GM21723 (cell line): ENCODE measurements around the gene DCUN1D2.
"Not testable (repeated sequence)": the region's sequence is repeated elsewhere in the genome, so short reads cannot be mapped to it uniquely, and the experiment has no call there.

Experiments used
- ATAC-seq: cut with Tn5 transposase; IDR thresholded peaks from one replicate; pipeline ENCODE4 v1.9.1; 2021; ENCODE audit warnings: mild to moderate bottlenecking, moderate library complexity; ENCODE audit not compliant: unreplicated experiment

Gene DCUN1D2

DNA sequence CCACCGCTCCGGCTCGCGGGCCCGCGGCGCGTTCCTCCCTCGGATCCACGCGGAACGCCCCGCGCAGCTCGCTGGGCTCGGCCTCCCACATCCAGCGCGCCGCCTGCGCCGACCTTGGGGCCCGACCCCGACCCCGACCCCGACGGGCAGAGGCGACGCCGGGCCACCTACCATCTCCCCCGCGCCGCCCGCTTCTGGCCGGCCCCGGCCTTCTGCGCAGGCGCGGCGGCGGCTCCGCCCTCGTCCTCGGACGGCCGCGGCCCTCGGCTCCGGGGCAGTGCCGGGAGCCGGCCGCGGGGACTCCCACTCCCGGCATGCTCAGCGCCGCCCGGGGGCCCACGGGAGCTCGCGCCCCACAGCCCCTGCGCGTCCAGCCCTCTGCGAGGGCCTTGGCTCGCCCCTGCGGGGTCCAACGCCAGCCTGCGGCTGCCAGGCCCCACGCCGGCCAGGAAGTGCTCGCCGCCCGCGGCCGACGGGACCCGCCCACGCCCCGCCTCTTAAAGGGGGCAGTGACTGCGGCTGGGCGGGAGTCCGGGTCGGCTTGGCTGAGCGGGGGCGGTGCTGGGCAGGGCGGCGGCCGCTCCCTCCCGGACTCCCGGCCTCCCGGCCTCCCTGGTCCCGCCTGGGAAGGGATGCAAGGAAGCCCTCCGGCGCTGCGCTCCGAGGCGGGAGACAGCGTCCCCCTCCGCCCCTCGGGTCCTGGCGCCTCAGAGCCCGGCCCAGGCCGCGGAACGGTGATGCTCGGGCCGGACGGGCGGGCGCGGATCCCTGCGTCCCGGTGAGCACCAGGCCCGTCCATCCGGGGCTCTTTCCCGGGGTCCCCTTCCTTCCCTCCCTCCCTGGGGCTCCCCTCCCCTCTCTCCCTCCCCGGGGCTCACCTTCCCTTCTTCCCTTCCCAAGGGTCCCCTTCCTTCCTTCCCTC, at the start of gene DCUN1D2:
DCUN1D2 (minus strand) TSS at position 216 of the 922 bp plus-strand sequence; CDS start at position 174, 42 bp downstream.
- peak; percentile 75 for ATAC-seq

DNA sequence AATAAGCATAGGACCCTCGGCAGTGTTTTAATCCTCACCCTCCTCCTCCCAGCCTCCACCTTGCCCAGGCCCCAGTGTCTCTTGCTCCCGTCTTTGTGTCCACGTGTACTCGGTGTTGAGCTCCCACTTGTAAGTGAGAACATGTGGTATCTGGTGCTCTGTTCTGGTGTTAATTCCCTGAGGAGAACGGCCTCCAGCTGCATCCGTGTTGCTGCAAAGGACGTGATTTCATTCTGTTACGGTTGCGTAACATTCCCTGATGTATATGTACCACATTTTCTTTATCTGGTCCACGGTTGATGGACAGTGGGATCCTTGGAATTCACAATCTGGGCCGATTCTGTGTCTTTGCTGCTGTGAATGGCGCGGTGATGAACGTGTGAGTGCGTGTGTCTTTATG, 49.3 kb upstream of the DCUN1D2 start:
- no peak for ATAC-seq

DNA sequence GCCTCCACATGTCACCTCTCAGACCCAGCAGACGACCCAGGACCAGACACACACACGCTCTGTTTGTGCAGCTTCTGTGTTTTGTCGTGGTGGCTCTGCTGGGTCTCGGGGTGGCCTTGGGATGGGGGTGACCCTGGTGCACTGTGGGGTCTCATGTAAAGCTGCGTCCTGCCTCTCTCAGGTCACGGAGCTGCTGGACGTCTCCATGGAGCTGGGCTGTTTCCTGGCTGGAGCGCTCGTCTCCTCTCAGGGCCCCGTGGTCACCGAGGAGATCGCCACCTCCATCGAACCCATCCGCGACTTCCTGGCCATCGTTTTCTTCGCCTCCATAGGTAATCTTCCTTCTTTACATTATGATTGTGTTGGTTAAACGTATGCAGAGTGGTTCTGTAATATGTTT, 48.7 kb upstream of the DCUN1D2 start:
- ATAC-seq: no peak

DNA sequence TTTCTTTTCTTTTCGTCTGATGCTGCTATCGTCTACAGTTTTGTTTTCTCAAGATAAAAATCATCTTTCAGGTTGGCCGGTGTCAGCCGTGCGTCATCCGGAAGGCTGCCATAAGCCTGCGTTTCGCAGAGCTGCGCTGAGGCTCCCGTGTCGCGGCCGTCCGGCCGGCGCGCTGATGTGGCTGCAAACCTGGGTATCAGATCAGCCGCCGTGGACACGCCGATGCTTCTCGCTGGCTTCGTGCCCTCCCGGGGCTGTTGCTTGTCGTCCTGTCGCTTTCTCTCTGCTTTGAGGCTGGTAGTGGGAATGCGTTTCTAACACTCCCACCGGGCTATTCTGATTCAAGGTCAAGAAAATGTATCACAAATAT, 48.2 kb upstream of the DCUN1D2 start:
- ATAC-seq: no peak

DNA sequence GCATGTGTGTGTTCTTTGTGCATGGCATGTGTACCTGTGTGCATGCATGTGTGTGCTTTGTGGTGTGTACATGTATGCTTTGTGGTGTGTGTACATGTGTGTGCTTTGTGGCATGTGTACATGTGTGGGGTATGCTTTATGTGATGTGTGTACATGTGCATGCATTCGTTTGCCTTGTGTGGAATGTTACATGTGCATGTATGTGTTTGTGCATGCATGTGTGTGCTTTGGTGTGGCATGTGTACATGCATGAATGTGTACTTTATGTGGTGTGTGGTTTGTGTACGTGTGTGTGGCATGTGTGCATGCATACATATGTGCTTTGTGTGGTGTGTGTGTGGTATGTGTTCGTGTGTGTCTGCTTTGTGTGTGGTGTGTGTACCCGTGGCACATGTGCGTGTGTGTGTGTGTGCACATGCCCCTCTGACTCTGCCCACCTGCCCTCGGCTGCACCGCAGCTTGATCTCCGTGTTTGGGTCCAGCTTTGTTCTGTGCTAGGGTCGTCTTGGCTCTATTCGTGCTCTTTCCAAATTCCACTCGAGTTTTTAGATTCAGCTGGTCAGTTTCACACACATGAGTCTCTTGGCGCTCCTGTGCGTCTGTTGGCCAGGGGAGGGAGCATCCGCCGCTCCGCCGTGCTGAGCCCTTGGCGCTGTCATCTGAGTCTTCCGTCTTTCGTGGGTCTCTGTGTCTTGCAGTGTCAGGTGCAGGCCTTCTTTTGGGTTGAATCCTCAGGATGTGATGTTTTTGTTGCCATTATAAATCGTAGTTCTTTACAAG, 47.6 kb upstream of the DCUN1D2 start:
- ATAC-seq: no peak

DNA sequence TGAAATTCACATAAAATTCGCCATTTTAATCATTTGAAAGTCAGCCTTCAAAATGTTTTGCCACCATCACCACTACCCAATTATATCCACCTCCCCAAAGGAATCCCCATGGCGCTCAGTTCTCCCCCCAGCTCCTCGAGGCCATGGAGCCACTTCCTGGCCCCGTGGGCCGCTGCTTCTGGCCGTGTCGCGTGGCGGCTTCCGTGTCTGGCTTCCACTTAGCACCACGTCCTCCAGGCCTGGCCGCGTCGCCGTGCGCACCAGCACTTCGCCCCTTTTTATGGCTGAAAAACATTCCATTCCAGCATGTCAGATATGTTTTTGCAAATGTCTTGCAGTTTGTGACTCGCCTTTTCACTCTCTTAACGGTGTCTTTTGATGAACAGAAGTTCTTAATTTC, 46.7 kb upstream of the DCUN1D2 start:
- ATAC-seq: no peak

DNA sequence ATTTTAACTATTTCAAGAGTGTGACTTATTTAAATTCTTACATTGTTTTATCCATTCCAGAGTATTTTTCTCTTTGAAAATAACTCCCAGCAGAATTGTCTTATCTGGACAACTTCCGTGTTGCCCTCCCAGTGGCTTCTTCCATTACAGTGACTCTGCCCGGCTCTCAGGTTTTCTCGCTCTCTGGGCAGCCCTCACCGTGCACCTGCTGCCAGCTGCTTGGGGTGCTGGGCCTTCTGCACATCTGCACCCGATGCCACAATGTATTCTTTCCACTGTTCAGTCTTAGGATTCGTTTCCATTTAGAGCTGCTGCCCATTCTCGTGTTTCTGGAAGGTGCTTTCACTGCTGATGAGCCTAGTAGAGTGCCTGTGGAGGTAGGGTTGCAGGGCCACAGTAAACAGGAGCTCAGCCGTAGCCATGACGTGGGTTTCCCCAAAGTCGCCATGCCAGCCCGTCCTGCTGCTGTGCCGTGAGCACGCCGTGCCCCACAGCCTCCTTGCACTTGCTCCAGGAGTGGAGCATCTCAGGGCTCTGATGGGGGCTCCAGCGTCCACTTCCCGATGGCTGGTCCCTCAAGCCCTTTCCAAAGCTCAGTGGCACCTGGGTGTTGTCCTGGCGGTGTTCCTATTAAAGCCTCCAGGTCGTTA, 46.1 kb upstream of the DCUN1D2 start:
- no peak for ATAC-seq

DNA sequence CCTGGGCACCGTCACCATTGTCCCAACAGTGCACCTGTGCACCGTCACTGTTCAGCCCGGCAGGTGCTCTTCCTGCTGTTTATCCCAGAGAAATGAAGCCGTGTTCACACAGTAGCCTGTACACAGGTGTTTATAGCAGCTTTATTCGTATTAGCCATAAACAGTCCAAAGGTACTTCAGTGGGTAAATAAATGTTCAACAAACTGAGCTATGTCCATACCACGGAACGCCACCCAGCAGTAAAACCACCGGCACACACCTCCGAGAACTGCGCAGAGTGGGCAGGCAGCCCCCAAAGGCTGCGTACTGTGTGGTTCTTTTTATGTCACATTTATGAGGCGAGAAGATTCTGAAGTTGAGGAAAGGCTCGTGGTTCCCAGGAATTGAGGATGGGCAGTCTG, 44.9 kb upstream of the DCUN1D2 start:
- no peak for ATAC-seq

DNA sequence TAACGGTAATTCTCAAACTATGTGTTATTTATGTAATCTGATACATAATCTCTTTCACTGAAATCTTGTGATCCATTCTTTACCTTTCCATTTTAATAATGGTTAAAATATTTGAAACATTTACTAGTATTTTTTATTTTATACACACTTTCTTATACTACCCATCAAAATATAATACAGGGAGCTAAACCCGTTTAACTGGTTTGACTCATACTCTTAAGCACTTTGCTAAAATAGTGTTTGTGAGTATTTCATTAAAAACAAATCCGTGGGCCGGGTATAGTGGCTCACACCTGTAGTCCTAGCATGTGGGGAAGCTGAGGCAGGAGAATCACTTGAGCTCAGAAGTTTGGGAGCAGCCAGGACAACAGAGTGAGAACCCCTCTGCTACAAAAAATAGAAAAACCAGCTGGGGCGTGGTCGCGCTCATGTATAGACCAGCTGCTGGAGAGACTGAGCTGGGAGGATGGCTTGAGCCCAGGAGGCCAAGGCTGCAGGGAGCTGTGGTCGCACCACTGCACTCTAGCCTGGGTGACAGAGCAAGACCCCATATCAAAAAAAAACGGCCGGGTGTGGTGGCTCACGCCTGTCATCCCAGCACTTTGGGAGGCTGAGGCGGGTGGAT, 43.8 kb upstream of the DCUN1D2 start:
- ATAC-seq: no peak

DNA sequence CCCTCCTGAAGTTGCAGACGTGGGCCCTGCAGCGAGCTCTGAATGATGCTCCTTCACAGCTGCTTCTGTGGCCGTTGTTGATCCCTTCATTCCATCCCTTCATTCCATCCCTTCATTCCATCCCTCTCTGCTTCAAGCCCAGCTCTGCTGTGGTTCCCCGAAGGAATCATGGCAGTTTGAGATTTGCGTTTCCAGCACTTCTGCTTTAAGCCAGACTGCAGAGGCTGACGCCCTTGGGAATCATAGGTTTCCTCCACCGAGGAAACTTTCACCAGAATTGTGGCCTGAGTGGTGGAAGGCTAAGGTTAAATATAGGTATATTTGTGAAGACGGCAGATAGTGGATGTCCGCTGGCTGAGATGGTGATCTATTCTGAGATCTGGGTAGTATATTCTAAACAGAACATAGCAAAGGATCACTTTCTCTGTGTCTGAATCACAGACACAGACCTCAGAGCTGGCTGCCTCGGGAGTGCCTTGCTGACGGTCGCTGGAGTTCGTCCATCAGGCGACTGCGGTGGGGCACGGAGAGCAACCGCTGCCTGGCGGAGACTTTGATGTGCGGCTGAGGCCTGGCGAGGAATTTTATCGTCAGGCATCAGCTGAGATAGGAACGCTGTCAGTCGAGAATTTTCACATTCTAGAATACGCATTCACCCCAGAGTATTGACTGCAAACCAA, 42.8 kb upstream of the DCUN1D2 start:
- ATAC-seq: no peak

DNA sequence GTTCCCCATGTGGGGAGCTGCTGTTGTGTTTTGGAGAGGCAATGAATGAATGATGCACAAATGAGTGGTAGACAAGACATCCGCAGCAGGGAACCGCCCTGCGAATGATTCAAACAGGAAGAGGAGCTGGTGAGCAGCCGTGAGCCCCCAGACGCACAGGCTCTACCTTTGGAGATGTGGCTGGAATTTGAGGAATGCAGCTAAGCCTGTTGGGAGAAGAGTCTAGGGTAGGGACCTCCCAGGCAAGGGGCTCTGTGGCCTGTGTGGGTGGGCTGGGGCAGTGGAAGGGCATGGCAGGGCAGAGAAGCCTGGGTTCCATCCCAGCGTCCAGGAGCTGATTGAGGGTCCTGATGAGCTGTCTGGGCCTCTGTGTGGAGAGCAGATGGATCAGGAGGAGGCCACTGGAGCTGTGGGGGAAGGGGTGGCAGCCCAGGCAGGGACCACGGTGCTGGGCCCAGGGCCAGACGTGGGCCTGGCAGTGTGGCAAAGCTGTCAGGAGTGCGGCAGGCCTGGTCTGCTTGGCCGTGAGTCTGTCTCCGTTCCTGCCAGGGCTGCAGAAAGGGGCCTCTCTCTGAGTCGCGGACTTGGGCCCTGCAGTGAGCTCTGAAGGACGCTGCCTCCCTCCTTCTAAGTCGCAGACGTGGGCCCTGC, 41.8 kb upstream of the DCUN1D2 start:
- ATAC-seq: no peak

DNA sequence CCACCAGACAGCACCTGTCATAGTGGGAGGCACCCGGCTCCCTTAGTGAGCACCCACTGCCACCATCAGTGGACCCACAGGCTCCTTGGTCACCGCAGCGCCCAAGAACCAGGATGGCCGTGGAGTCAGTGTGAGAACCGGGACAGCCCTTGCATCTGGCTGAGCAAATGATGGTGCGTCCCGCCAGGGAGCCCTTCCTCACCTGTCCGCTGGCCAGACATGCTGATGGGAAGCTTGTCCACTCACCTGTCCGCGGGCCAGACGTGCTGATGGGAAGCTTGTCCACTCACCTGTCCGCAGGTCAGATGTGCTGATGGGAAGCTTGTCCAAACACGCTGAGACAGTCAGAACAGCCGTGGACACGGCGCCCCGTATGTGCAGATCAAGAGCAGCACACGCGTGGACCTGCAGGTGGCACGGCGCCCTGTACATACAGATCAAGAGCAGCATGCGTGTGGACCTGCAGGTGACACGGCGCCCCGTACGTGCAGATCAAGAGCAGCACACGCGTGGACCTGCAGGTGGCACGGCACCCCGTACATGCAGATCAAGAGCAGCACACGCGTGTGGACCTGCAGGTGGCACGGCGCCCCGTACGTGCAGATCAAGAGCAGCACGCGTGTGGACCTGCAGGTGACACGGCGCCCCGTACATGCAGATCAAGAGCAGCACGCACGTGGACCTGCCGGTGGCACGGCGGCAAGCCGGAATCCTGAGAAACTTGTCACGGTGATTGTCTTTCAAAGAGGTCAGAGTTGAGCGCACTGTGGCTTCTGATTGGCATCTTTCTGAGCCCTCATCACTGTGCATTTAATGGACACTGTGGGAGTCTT, 40.7 kb upstream of the DCUN1D2 start:
- no peak for ATAC-seq

DNA sequence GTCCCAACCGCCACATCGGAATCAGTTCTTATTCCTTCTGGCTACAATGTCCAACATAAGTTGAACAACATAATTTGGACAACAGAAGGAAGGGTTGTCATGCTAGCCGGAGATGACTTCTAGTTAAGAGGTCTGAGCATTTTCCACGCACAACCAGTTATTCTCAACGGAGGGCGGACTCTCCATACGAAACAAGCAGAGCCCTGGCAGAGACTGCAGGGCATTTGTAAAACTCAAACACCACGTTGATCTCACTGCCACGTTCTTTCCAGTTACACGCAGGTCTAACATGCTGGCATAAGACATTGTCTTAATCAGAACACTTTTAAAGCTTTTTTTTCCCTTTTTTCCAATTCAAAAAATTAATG, 38.3 kb upstream of the DCUN1D2 start:
- ATAC-seq: no peak

DNA sequence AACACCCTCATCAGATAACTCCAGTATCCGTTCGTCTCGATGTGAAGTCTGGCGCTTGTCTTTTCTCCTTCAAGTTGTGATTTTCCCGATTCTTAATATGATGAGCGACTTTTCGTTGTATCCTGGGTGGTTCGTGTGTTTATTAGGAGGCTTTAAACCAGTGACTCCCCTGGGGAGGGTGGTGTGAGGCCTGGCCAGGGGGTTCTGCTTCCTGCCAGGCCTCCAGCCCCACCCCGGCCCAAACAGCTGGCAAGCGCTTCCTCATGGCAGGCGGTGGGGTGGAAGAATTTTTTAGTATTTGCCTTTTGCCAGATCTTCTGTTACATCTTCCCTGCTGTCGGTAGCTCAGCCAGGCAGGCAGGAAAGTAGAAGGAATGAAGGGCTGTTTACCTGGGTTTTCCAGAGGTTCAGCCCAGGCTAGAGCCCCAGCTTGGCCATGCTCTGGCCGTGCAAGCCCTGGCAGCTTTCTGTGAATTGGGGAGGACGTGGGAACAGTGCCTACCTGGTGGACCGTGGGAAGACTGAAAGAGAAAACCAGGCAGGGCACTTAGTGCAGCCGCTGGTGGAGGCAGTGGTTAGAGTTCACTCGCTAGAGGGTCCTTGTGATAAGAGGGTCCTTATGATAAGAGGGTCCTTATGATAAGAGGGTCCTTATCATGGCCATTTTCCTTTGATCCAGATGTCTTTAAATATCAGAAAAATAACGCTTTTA, 37.7 kb upstream of the DCUN1D2 start:
- ATAC-seq: no peak

DNA sequence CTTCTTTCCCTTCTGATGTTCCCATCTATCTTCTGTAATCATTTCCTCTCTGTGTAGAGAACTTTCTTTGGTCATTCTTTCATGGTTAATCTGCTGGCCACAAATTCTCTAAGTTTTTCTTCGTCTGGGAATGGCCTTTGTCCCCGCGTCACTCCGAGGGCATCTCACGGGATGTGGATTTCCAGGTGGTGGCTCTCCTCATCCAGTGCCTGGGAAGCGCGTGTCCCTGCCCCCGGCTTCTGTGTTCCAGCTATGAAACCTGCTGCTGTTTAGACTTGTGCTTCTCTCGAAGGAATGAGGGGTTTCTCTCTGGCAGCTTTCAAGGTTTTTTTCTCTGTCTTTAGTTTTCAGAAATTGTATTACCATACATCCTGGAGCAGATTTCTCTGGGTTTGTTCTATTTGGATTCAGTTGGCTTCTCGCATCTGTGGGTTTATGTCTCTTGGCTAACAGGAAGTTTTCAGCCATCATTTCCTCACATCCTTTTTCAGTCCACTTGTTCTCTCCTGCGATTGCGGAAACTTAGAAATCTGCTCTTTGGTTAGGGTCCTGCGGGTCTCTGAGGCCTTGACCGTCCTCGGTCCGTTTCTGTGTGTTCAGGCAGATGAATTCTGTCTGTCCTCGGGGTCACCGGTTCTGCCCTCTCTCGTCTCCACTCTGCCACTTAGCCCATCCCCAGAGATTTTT, 36.9 kb upstream of the DCUN1D2 start:
- no peak for ATAC-seq

DNA sequence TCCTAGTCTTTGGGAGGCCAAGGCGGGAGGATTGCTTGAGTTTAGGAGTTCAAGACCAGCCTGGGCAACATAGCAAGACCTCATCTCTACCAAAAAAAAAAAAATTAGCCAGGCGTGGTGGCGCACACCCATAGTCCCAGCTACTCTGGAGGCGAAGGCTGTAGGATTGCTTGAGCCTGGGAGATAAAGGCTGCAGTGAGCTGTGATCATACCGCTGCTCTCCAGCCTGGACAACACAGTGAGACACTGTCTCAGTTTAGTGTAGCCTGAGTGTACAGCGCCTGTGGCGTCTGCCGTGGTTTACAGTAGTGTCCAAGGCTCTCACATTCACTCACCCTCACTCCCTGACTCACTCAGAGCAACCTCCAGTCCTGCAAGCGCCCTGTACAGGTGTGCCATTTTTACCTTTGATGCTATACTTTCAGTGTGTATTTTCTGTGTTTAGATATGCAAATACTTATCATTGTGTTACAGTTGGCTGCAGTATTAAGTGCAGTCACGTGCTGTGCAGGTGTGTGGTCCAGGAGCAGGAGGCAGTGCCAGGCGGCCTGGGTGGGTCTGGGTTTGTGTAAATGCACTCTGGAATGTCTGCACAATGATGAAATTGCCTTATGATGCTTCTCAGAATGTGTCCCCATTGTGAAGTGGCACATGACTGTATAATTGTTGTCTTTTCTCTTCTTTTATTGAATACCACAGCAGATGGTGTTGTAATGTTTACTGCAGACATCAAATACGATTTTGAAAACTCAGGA, 36.1 kb upstream of the DCUN1D2 start:
- ATAC-seq: no peak

DNA sequence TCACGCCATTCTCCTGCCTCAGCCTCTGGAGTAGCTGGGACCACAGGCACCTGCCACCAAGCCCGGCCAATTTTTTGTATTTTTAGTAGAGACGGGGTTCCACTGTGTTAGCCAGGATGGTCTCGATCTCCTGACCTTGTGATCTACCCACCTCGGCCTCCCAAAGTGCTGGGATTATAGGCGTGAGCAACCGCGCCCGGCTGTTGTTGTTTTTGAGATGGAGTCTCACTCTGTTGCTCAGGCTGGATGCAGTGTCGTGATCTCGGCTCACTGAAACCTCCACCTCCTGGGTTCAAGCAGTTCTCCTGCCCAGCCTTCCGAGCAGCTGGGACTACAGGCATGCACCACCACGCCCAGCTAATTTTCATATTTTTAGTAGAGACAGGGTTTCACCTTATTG, 31.9 kb upstream of the DCUN1D2 start:
- ATAC-seq: not testable (repeated sequence)
